Measurements from ENCODE around the gene ADAM10.

GRCh38 chr15:58760385-58761009 is 11.0 kb upstream of the ADAM10 start:
- TF ChIP-seq, protein P1, sequence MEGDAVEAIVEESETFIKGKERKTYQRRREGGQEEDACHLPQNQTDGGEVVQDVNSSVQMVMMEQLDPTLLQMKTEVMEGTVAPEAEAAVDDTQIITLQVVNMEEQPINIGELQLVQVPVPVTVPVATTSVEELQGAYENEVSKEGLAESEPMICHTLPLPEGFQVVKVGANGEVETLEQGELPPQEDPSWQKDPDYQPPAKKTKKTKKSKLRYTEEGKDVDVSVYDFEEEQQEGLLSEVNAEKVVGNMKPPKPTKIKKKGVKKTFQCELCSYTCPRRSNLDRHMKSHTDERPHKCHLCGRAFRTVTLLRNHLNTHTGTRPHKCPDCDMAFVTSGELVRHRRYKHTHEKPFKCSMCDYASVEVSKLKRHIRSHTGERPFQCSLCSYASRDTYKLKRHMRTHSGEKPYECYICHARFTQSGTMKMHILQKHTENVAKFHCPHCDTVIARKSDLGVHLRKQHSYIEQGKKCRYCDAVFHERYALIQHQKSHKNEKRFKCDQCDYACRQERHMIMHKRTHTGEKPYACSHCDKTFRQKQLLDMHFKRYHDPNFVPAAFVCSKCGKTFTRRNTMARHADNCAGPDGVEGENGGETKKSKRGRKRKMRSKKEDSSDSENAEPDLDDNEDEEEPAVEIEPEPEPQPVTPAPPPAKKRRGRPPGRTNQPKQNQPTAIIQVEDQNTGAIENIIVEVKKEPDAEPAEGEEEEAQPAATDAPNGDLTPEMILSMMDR (IDR thresholded peaks at IDR 0.05 in 4 of 5, conservative IDR thresholded peaks at IDR 0.05 in 1 of 5): no peak
- no peak for TF ChIP-seq POLR2A (IDR thresholded peaks at IDR 0.05)
